WTC11 (cell line): ENCODE results near the gene PLXNB2. TPM values are rescaled to one million over a fixed set of nuclear protein-coding genes. Genes with fewer than 3 reads are reported as not detected.

ENCODE experiments used
- ATAC-seq: fragments of 200-7000 bp; cut with Tn5 transposase; 2 replicates; pipeline ENCODE4 v1.10.0; 2021; ENCODE audit warnings: mild to moderate bottlenecking, moderate library complexity
- CTCF ChIA-PET: fragments of 300-600 bp; sonication (Branson Sonifier 250); formaldehyde crosslinking; loops from one replicate; lab custom pipeline; 2021; ENCODE audit warnings: antibody characterized with exemption; lab: Charles Lee
- POLR2A ChIA-PET: fragments of 350-600 bp; sonication (Branson Sonifier 250); formaldehyde crosslinking; loops from one replicate; lab custom pipeline; 2021; ENCODE audit warnings: antibody characterized with exemption; lab: Charles Lee
- DNase-seq: peaks from one replicate; pipeline ENCODE4 v3.0.0; 2021; ENCODE audit warnings: low spot score
- H3K27ac Mint-ChIP-seq: 2 replicates; pipeline ENCODE4 v1.8.0; 2021; ENCODE audit warnings: mixed read lengths
- H3K27me3 Mint-ChIP-seq: 2 replicates; pipeline ENCODE4 v1.8.0; 2021; ENCODE audit warnings: low read depth, mild to moderate bottlenecking, moderate library complexity, mixed read lengths
- H3K36me3 Mint-ChIP-seq: 2 replicates; pipeline ENCODE4 v1.8.0; 2021; ENCODE audit warnings: mixed read lengths
- H3K4me1 Mint-ChIP-seq: 2 replicates; pipeline ENCODE4 v1.8.0; 2022; ENCODE audit warnings: mixed read lengths
- H3K4me3 Mint-ChIP-seq: 2 replicates; pipeline ENCODE4 v1.8.0; 2021; ENCODE audit warnings: mild to moderate bottlenecking, moderate library complexity, mixed read lengths
- H3K9me3 Mint-ChIP-seq: 2 replicates; pipeline ENCODE4 v1.8.0; 2021; ENCODE audit warnings: mixed read lengths
- CREB1 ChIP-seq: sonication (generic); formaldehyde crosslinking; IDR thresholded peaks from 2 replicates; pipeline ENCODE4 v1.8.0; 2023; ENCODE audit warnings: mild to moderate bottlenecking, missing genetic modification reagents
- ETV6 ChIP-seq: sonication (generic); formaldehyde crosslinking; IDR thresholded peaks from 2 replicates; pipeline ENCODE4 v1.8.1; 2022; ENCODE audit warnings: mild to moderate bottlenecking, missing genetic modification reagents
- MAX ChIP-seq: sonication (generic); formaldehyde crosslinking; IDR thresholded peaks from 2 replicates; pipeline ENCODE4 v1.8.0; 2022; ENCODE audit warnings: mild to moderate bottlenecking, missing genetic modification reagents
- MXD4 ChIP-seq: fragments of 250-450 bp; sonication (Bioruptor Pico); IDR thresholded peaks from 2 replicates; pipeline ENCODE4 v1.8.0; 2021; ENCODE audit warnings: mild to moderate bottlenecking, moderate library complexity, borderline replicate concordance
- RELA ChIP-seq: sonication (generic); formaldehyde crosslinking; IDR thresholded peaks from 2 replicates; pipeline ENCODE4 v1.8.1; 2022; ENCODE audit warnings: missing genetic modification reagents, mild to moderate bottlenecking, borderline replicate concordance
- SP1 ChIP-seq: sonication (generic); formaldehyde crosslinking; conservative IDR thresholded peaks from 2 replicates; pipeline ENCODE4 v1.8.1; 2022; ENCODE audit warnings: missing genetic modification reagents
- ZNF416 ChIP-seq: fragments of 250-450 bp; sonication (Bioruptor Pico); IDR thresholded peaks from 2 replicates; pipeline ENCODE4 v1.9.0; 2021; ENCODE audit warnings: mild to moderate bottlenecking, inconsistent platforms
- ZNF423 ChIP-seq: fragments of 250-450 bp; sonication (Bioruptor Pico); IDR thresholded peaks from 2 replicates; pipeline ENCODE4 v2.1.2; 2022; ENCODE audit warnings: mild to moderate bottlenecking, moderate library complexity
- ZNF425 ChIP-seq: fragments of 250-450 bp; sonication (Bioruptor Pico); conservative IDR thresholded peaks from 2 replicates; pipeline ENCODE4 v1.9.0; 2021; ENCODE audit warnings: mild to moderate bottlenecking
- ZNF532 ChIP-seq: fragments of 250-450 bp; sonication (Bioruptor Pico); IDR thresholded peaks from 2 replicates; pipeline ENCODE4 v1.9.0; 2021; ENCODE audit warnings: mild to moderate bottlenecking, borderline replicate concordance
- ZNF671 ChIP-seq: fragments of 250-450 bp; sonication (Bioruptor Pico); IDR thresholded peaks from 2 replicates; pipeline ENCODE4 v1.8.0; 2021; ENCODE audit warnings: mild to moderate bottlenecking
- total RNA-seq: library from RNA; stranded (reverse); gene quantifications from 3 replicates; pipeline ENCODE4 v1.2.3, GENCODE V29; 2021
- TF ChIP-seq, protein P1 (sequence below): sonication (generic); formaldehyde crosslinking; IDR thresholded peaks from 2 replicates; pipeline ENCODE4 v1.8.1; 2023; ENCODE audit warnings: mild to moderate bottlenecking, missing genetic modification reagents
- TF ChIP-seq, protein P2 (sequence below): sonication (generic); formaldehyde crosslinking; IDR thresholded peaks from 2 replicates; pipeline ENCODE4 v1.8.1; 2023; ENCODE audit warnings: mild to moderate bottlenecking, moderate library complexity, missing genetic modification reagents
- TF ChIP-seq, protein P3 (sequence below): sonication (generic); formaldehyde crosslinking; IDR thresholded peaks from 2 replicates; pipeline ENCODE4 v1.8.1; 2022; ENCODE audit warnings: missing genetic modification reagents, borderline replicate concordance

The PLXNB2 gene
- total RNA-seq, 1 experiment from 2014 or later = 113 TPM

- Mint-ChIP-seq H3K27ac (no peak overlapping the region), H3K9me3 (no peaks in the 10 kb centered on the region), H3K4me3 (no peak overlapping the region), H3K4me1 (peaks cover 26% of the 10 kb centered on the region), H3K27me3 (no peaks in the 10 kb centered on the region), H3K36me3 (no peaks in the 10 kb centered on the region)
- ATAC-seq = no peak
- ChIA-PET POLR2A (interaction anchor here (0.9 kb wide), 1 partner anchor 44 kb away, joined by 3 read pairs; no protein-coding TSS in a partner anchor), CTCF (interaction anchor here (1.1 to 1.4 kb wide), 2 partner anchors 44 to 61 kb away, joined by 3 to 4 read pairs; no protein-coding TSS in a partner anchor)
- DNase-seq = no peak
- TF ChIP-seq SP1 (no peak), CREB1 (CRISPR knock-in tag) (no peak), ZNF532 (no peak), MAX (CRISPR knock-in tag) (no peak), ZNF671 (CRISPR knock-in tag) (no peak)
- TF ChIP-seq, protein P1, sequence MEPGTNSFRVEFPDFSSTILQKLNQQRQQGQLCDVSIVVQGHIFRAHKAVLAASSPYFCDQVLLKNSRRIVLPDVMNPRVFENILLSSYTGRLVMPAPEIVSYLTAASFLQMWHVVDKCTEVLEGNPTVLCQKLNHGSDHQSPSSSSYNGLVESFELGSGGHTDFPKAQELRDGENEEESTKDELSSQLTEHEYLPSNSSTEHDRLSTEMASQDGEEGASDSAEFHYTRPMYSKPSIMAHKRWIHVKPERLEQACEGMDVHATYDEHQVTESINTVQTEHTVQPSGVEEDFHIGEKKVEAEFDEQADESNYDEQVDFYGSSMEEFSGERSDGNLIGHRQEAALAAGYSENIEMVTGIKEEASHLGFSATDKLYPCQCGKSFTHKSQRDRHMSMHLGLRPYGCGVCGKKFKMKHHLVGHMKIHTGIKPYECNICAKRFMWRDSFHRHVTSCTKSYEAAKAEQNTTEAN (CRISPR knock-in tag) = no peak
- TF ChIP-seq, protein P2, sequence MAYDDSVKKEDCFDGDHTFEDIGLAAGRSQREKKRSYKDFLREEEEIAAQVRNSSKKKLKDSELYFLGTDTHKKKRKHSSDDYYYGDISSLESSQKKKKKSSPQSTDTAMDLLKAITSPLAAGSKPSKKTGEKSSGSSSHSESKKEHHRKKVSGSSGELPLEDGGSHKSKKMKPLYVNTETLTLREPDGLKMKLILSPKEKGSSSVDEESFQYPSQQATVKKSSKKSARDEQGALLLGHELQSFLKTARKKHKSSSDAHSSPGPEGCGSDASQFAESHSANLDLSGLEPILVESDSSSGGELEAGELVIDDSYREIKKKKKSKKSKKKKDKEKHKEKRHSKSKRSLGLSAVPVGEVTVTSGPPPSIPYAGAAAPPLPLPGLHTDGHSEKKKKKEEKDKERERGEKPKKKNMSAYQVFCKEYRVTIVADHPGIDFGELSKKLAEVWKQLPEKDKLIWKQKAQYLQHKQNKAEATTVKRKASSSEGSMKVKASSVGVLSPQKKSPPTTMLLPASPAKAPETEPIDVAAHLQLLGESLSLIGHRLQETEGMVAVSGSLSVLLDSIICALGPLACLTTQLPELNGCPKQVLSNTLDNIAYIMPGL (CRISPR knock-in tag) = no peak
Observed at GRCh38 chr22:50298266-50298637, 9.2 kb downstream of the PLXNB2 start.

DNA sequence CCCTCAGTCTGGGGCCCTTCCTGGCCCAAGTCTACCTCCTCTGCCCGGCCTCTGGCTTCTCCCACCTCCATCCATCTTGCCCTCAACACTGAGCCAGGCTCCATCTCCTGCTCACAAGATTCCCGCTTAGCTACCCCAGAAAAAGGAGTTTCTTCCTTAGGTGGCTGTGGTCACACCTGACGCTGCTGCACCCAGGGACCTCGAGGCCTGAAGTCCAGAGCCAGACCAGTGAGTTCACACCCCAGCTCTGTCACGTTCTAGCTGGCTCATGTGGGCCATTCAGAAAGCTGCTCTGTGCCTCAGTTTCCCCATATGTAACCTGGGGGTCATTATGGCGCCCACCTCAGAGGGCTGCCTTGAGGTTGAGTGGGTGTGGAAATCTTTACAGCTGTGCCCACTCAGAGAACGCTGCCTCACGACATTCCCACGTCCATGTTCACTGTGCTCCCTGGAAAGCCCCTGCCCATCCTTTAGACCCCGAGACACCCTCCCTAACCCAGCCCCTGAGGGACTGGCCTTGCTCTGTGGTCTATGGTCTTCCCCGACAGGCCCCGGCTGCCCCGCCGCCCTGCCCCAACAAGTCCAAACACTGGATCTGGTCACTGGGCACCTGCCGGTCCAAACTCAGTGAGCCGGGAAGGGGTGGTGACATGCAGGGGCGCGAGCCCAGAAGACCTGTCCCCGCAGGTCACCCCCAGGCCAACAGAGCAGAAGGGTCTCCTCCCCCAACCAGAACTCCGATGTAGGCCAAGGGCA lies 9.8 kb downstream of the PLXNB2 start:
- CTCF ChIA-PET = interaction anchor here (1.6 kb wide), 1 partner anchor 30 kb away, joined by 5 read pairs; no protein-coding TSS in a partner anchor
- peak overlapping the region; percentile 78 for H3K27ac Mint-ChIP-seq
- TF ChIP-seq ZNF671 (CRISPR knock-in tag) (no peak), MXD4 (CRISPR knock-in tag) (no peak), ZNF423 (CRISPR knock-in tag) (no peak), ZNF416 (CRISPR knock-in tag) (no peak), RELA (CRISPR knock-in tag) (no peak)
- TF ChIP-seq, all 79 proteins: peak for 0
- POLR2A ChIA-PET = no interaction called here
- Mint-ChIP-seq H3K4me3 (no peak overlapping the region), H3K27me3 (no peaks in the 10 kb centered on the region), H3K9me3 (no peaks in the 10 kb centered on the region), H3K36me3 (no peaks in the 10 kb centered on the region), H3K4me1 (peaks cover 29% of the 10 kb centered on the region)
- ATAC-seq (no peak), DNase-seq (no peak)

DNA sequence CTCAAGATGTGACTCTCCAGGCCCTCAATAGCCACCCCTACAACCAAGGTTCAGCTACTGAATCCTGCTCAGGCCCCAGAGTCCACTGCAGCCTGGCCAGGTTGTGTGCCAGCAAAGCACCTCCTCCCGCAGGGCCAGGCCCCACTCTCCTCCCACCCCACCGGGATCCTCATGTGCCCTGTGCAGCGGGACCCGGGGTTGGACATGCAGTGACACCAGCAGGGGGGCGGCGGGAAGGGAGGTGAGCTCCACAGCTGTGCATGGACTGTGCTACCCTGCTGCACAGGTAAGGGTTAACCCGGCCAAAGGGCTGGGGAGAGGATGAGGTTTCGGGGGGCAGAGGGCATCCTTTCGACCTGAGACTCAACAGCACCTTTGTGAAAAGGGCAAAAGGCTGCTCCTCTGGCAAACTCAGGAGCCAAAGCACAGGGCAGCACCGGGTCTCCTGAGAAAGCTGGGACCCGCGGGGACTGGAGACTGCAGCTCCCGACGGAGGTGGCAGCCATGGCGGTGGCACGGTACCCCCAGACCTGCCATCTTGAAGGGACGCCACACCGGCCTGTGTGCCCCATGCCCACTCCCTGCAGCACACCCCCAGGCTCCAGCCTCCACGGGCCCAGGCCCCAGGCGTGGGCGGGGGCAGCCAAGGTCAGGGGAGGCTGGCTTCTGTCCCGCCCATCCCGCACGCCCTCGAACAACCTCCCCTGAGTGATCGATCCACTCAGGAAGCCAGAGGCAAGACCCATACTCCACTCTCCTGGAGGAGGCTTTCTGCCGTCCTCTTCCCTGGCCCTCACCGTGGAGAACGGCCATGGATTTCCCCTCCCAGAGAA lies 10.6 kb downstream of the PLXNB2 start:
- Mint-ChIP-seq H3K27me3 (no peaks in the 10 kb centered on the region), H3K4me1 (peaks cover 32% of the 10 kb centered on the region), H3K4me3 (no peak overlapping the region), H3K9me3 (no peaks in the 10 kb centered on the region), H3K27ac (peak overlapping the region; percentile 78; the same call in 1 of the 2 replicates), H3K36me3 (no peaks in the 10 kb centered on the region)
- POLR2A ChIA-PET = no interaction called here
- DNase-seq = no peak
- TF ChIP-seq ETV6 (CRISPR knock-in tag) = no peak
- no peak for TF ChIP-seq SP1
- TF ChIP-seq, protein P3, sequence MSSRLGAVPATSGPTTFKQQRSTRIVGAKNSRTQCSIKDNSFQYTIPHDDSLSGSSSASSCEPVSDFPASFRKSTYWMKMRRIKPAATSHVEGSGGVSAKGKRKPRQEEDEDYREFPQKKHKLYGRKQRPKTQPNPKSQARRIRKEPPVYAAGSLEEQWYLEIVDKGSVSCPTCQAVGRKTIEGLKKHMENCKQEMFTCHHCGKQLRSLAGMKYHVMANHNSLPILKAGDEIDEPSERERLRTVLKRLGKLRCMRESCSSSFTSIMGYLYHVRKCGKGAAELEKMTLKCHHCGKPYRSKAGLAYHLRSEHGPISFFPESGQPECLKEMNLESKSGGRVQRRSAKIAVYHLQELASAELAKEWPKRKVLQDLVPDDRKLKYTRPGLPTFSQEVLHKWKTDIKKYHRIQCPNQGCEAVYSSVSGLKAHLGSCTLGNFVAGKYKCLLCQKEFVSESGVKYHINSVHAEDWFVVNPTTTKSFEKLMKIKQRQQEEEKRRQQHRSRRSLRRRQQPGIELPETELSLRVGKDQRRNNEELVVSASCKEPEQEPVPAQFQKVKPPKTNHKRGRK = no peak
- no peak for TF ChIP-seq ZNF425 (CRISPR knock-in tag)
- no peak for TF ChIP-seq ZNF416 (CRISPR knock-in tag)
- CTCF ChIA-PET = interaction anchor here (0.5 to 1.6 kb wide), 4 partner anchors 20 to 30 kb away, joined by 3 to 5 read pairs (median 4); no protein-coding TSS in a partner anchor
- no peak for ATAC-seq
